Stomach (tissue), 9 donors: ENCODE data around the gene CLIC5. TPM values are rescaled to one million over a fixed set of nuclear protein-coding genes. Genes with fewer than 3 reads are reported as not detected.

Experiments
- DNase-seq, 2 donors: peaks; one replicate each; pipeline versions ENCODE4 v3.0.0 to v3.0.0-alpha.2; 2013 to 2019
- H3K27ac ChIP-seq, 5 donors: fragments of 200-600 bp in 4 of 5; sonication (generic) in 4 of 5; one replicate each; pipeline ENCODE4 v1.5.1; 2013 to 2019; ENCODE audit warnings: mild to moderate bottlenecking in 1 of 5, moderate library complexity in 1 of 5
- H3K27me3 ChIP-seq, 3 donors: fragments of 200-600 bp; sonication (generic); one replicate each; pipeline ENCODE4 v1.5.1; 2017 to 2019; ENCODE audit warnings: mixed run types in 1 of 3
- H3K36me3 ChIP-seq, 4 donors: fragments of 200-600 bp; sonication (generic); 1 replicate in 3 of 4; 2 replicates in 1 of 4; pipeline ENCODE4 v1.5.1; 2016 to 2019
- H3K4me1 ChIP-seq, 4 donors: fragments of 200-600 bp; sonication (generic); one replicate each; pipeline ENCODE4 v1.5.1; 2016 to 2019
- H3K4me3 ChIP-seq, 4 donors: fragments of 200-600 bp; sonication (generic) in 3 of 4; one replicate each; pipeline ENCODE4 v1.5.1; 2016 to 2019; ENCODE audit warnings: mild to moderate bottlenecking in 1 of 4
- H3K9me3 ChIP-seq, 4 donors: fragments of 200-600 bp; sonication (generic); one replicate each; pipeline ENCODE4 v1.5.1; 2016 to 2019
- EP300 ChIP-seq: sonication (generic); formaldehyde crosslinking; IDR thresholded peaks from one replicate; pipeline ENCODE4 v1.6.1; 2017; ENCODE audit warnings: antibody characterized with exemption
- POLR2A ChIP-seq, 4 donors: fragments of 450-650 bp; IDR thresholded peaks; one replicate each; pipeline ENCODE4 v1.6.1; 2016; ENCODE audit warnings: antibody characterized with exemption in 4 of 4, control low read depth in 2 of 4, mild to moderate bottlenecking in 1 of 4, moderate library complexity in 1 of 4
- POLR2AphosphoS5 ChIP-seq, 3 donors: sonication (generic); formaldehyde crosslinking; IDR thresholded peaks; one replicate each; pipeline ENCODE4 v1.6.1; 2016; ENCODE audit warnings: antibody characterized with exemption in 3 of 3
- WGBS, 5 donors: extraction: QIAGEN DNeasy Blood & Tissue Kit in 3 of 5; methylation state at CpG; one replicate each; pipeline versions ENCODE4 v1.1.5 to v1.1.7; 2013 to 2018; 5-methylcytosine and 5-hydroxymethylcytosine counted together
- intact Hi-C: fragments of 100-400 bp; cut with DNase I; formaldehyde crosslinking; loops from one replicate; pipeline ENCODE4 v1.15.1; 2023; ENCODE audit warnings: low total_unique reads
- polyA plus RNA-seq, 3 donors: library from polyadenylated mRNA; stranded (reverse); fragments of 200-250 nt; gene quantifications; one replicate each; pipeline ENCODE4 v1.2.3, GENCODE V29; 2013
- total RNA-seq, 5 donors: library from RNA; depleted of rRNA; stranded (reverse); fragments of >200 nt; gene quantifications; one replicate each; pipeline versions ENCODE4 v1.1.0 to v1.2.3, GENCODE V29; 2014 to 2016
- TF ChIP-seq, protein P1 (sequence below), 7 experiments: fragments of 450-650 bp in 4 of 7; fragments of 200-600 bp in 3 of 7; sonication (generic) in 3 of 7; IDR thresholded peaks; one replicate each; pipeline ENCODE4 v1.5.1; 2016 to 2019; ENCODE audit warnings: antibody characterized with exemption in 7 of 7, control low read depth in 2 of 7, mild to moderate bottlenecking in 1 of 7
- donor health status: healthy with polysubstance abuse.
- donor health status: Bipolar disorder and iron deficiency.
- donor health status: healthy.

The CLIC5 gene
- total and polyA plus RNA-seq, 8 donors, result 0.19 to 30.4 (median 2.0) TPM; not detected in 1

- TF ChIP-seq, protein P1, sequence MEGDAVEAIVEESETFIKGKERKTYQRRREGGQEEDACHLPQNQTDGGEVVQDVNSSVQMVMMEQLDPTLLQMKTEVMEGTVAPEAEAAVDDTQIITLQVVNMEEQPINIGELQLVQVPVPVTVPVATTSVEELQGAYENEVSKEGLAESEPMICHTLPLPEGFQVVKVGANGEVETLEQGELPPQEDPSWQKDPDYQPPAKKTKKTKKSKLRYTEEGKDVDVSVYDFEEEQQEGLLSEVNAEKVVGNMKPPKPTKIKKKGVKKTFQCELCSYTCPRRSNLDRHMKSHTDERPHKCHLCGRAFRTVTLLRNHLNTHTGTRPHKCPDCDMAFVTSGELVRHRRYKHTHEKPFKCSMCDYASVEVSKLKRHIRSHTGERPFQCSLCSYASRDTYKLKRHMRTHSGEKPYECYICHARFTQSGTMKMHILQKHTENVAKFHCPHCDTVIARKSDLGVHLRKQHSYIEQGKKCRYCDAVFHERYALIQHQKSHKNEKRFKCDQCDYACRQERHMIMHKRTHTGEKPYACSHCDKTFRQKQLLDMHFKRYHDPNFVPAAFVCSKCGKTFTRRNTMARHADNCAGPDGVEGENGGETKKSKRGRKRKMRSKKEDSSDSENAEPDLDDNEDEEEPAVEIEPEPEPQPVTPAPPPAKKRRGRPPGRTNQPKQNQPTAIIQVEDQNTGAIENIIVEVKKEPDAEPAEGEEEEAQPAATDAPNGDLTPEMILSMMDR (IDR thresholded peaks at IDR 0.05), result no peak
- no peak for TF ChIP-seq EP300
- TF ChIP-seq POLR2AphosphoS5 (IDR thresholded peaks at IDR 0.05), result no peak
- no peak for TF ChIP-seq POLR2A (IDR thresholded peaks at IDR 0.05)
- Histone ChIP-seq H3K27ac (no peak overlapping the region), H3K4me3 (no peak overlapping the region), H3K36me3 (no peaks in the 10 kb centered on the region), H3K9me3 (no peaks in the 10 kb centered on the region), H3K27me3 (no peaks in the 10 kb centered on the region), H3K4me1 (no peaks in the 10 kb centered on the region)
- DNase-seq, result no peak
- intact Hi-C loops, result no loop called here
These were observed 35.3 kb upstream of the CLIC5 start for GRCh38 chr6:46050845-46051405.

DNA sequence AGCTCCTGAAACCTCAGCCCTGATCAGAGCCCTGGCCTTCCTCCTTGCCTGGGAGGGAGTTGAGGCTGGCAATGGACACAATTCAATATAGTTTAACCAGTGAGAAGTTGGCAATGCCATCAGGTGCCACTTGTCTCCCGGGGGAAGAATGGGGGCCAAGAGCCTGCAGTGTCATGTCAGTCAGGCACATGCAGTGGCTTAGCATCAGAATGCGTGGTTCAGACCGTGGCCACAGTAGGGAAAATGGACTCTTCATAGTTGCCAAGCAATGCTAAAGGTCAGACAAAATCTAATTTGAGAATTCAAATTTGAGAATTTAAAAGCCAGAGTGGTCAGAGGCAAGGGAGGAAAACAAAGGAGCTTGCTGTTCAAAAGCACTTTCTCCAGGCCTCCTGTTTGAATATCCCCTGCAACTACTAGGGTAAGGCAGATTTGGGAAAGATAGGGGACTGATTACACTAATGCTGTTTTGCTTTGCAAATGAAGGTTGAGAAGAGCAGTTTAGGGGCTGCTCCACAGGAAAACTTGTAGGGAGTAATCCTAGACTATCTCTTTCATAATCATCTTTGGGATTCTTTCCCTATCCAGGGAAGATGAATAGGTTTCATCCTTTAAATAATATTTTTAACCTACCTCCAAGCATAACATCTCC lies 33.1 kb upstream of the CLIC5 start:
- Histone ChIP-seq H3K4me1 (no peaks in the 10 kb centered on the region), H3K27ac (no peak overlapping the region), H3K4me3 (no peak overlapping the region), H3K36me3 (no peaks in the 10 kb centered on the region), H3K27me3 (no peaks in the 10 kb centered on the region), H3K9me3 (no peaks in the 10 kb centered on the region)
- intact Hi-C loops, result no loop called here
- TF ChIP-seq, protein P1 (IDR thresholded peaks at IDR 0.05), result no peak
- TF ChIP-seq POLR2A (IDR thresholded peaks at IDR 0.05) (no peak), EP300 (no peak), POLR2AphosphoS5 (IDR thresholded peaks at IDR 0.05) (no peak)
- WGBS, 5 donors, result 69 to 91% (median 86%) methylated on average over 3 of the region's 3 CpGs
- DNase-seq, result no peak

GRCh38 chr6:46046558-46047174 lies 31.0 kb upstream of the CLIC5 start:
- whole genome bisulfite sequencing, 5 donors, result 80 to 87% (median 83%) methylated on average over 5 of the region's 5 CpGs
- Histone ChIP-seq H3K27ac (no peak overlapping the region), H3K27me3 (no peaks in the 10 kb centered on the region), H3K4me1 (no peaks in the 10 kb centered on the region), H3K9me3 (no peaks in the 10 kb centered on the region), H3K4me3 (no peak overlapping the region), H3K36me3 (no peaks in the 10 kb centered on the region)
- no peak for DNase-seq
- TF ChIP-seq EP300 (no peak), POLR2AphosphoS5 (IDR thresholded peaks at IDR 0.05) (no peak), POLR2A (IDR thresholded peaks at IDR 0.05) (no peak)
- TF ChIP-seq, protein P1 (IDR thresholded peaks at IDR 0.05), result no peak
- intact Hi-C loops, result no loop called here

GRCh38 chr6:46044881-46045617 lies 29.4 kb upstream of the CLIC5 start:
- peak overlapping the region in 3 of 5 donors; percentile 21 to 51 (median 27) for H3K27ac ChIP-seq
- intact Hi-C loops, result no loop called here
- H3K4me3 ChIP-seq, result no peak overlapping the region
- H3K36me3 ChIP-seq, result no peaks in the 10 kb centered on the region
- H3K27me3 ChIP-seq, result no peaks in the 10 kb centered on the region
- 41 to 71% (median 63%) methylated on average over 5 of the region's 5 CpGs for WGBS, 5 donors
- no peaks in the 10 kb centered on the region for H3K4me1 ChIP-seq
- no peak for TF ChIP-seq EP300
- TF ChIP-seq POLR2AphosphoS5 (IDR thresholded peaks at IDR 0.05), result peak in 2 of 3 donors; percentile 21
- H3K9me3 ChIP-seq, result no peaks in the 10 kb centered on the region
- DNase-seq, result peak; percentile 26 to 58
